ENCODE results near the gene HDAC3.

- no peak for TF ChIP-seq POLR2A (IDR thresholded peaks at IDR 0.05)
- no peak for TF ChIP-seq CTCF (IDR thresholded peaks at IDR 0.05)
These were observed 590 bp downstream of the HDAC3 start for GRCh38 chr5:141636106-141636412.
